K562 (cell line): ENCODE results near the gene INPP5K. TPM values are rescaled to one million over a fixed set of nuclear protein-coding genes. Genes with fewer than 3 reads are reported as not detected.
A peak's percentile ranks its signal among the peaks of the same experiment; 100 is the strongest.

Source experiments
- ATF2 ChIP-seq: sonication (generic); formaldehyde crosslinking; IDR thresholded peaks from 2 replicates; pipeline ENCODE4 v1.8.1; 2022; ENCODE audit warnings: missing genetic modification reagents
- CBFA2T2 ChIP-seq: fragments of 450-650 bp; conservative IDR thresholded peaks from 2 replicates; pipeline ENCODE4 v1.6.1; 2017; ENCODE audit warnings: mild to moderate bottlenecking
- CREB3L1 ChIP-seq: fragments of 450-650 bp; IDR thresholded peaks from 2 replicates; pipeline ENCODE4 v1.6.1; 2014; ENCODE audit warnings: low read depth, mild to moderate bottlenecking, moderate library complexity, borderline replicate concordance
- KLF6 ChIP-seq: fragments of 250-450 bp; sonication (Bioruptor Pico); IDR thresholded peaks from 2 replicates; pipeline ENCODE4 v1.4.0; 2020; ENCODE audit warnings: mild to moderate bottlenecking, moderate library complexity, borderline replicate concordance
- RBM22 ChIP-seq: fragments of 200-400 bp; formaldehyde crosslinking; IDR thresholded peaks from 2 replicates; pipeline ENCODE4 v1.6.1; 2018; ENCODE audit warnings: low read length, low read depth; ENCODE audit not compliant: poor library complexity, severe bottlenecking
- SMAD4 ChIP-seq: fragments of 250-450 bp; sonication (Bioruptor Pico); conservative IDR thresholded peaks from 2 replicates; pipeline ENCODE4 v1.8.0; 2021; ENCODE audit warnings: inconsistent platforms, mild to moderate bottlenecking, moderate library complexity
- TCF15 ChIP-seq: fragments of 250-450 bp; sonication (Bioruptor Pico); IDR thresholded peaks from 2 replicates; pipeline ENCODE4 v1.8.0; 2022; ENCODE audit warnings: moderate library complexity, mild to moderate bottlenecking, inconsistent platforms
- TCF7 ChIP-seq: sonication (generic); IDR thresholded peaks from 2 replicates; pipeline ENCODE4 v1.6.1; 2016; ENCODE audit warnings: antibody characterized with exemption, borderline replicate concordance
- USF1 ChIP-seq: sonication (generic); formaldehyde crosslinking; IDR thresholded peaks from 2 replicates; pipeline ENCODE4 v1.9.0; 2022; ENCODE audit warnings: mild to moderate bottlenecking, missing genetic modification reagents
- VEZF1 ChIP-seq: fragments of 200-800 bp; sonication (Bioruptor generic); IDR thresholded peaks from 2 replicates; pipeline ENCODE4 v1.6.1; 2017; ENCODE audit warnings: missing genetic modification characterization, missing compliant biosample characterization
- ZBTB7A ChIP-seq: IDR thresholded peaks from 2 replicates; pipeline ENCODE4 v1.6.1; 2011; ENCODE audit warnings: low read depth, mild to moderate bottlenecking, low read length, moderate library complexity, borderline replicate concordance; ENCODE audit not compliant: control insufficient read depth
- ZEB2 ChIP-seq: fragments of 450-650 bp; IDR thresholded peaks from 2 replicates; pipeline ENCODE4 v1.6.1; 2016
- ZNF586 ChIP-seq: fragments of 450-650 bp; formaldehyde crosslinking; conservative IDR thresholded peaks from 2 replicates; pipeline ENCODE4 v1.4.0; 2020; ENCODE audit warnings: mild to moderate bottlenecking, moderate library complexity
- ZNF609 ChIP-seq: sonication (generic); formaldehyde crosslinking; IDR thresholded peaks from 2 replicates; pipeline ENCODE4 v1.8.1; 2023; ENCODE audit warnings: missing genetic modification reagents, mild to moderate bottlenecking, borderline replicate concordance
- polyA plus RNA-seq, 8 experiments: library from polyadenylated mRNA; depleted of rRNA in 4 of 8; stranded (reverse) in 5 of 8; unstranded in 3 of 8; fragments of >200 nt; fragmentation: Nextera tagmentation in 2 of 8; fragmentation: Illumina TruSeq in 1 of 8; extraction: Ambion mirVana in 2 of 8; extraction: Trizol in 1 of 8; gene quantifications; 2 replicates each; pipeline versions ENCODE4 v1.2.1 to v1.2.3, GENCODE V29; 2011 to 2014; ENCODE audit warnings: inconsistent platforms in 1 of 8, missing spikeins in 1 of 8
- total RNA-seq, 7 experiments: library from RNA; depleted of rRNA in 6 of 7; stranded (reverse); fragments of >200 nt in 6 of 7; fragmentation: Illumina TruSeq in 2 of 7; extraction: Trizol in 2 of 7; gene quantifications; 2 replicates each; pipeline versions ENCODE4 v1.2.1 to v1.2.3, GENCODE V29; 2011 to 2021; ENCODE audit warnings: low replicate concordance in 1 of 7

The INPP5K gene
- total and polyA plus RNA-seq, 9 of the 15 experiments (the other 6 are each of a cell fraction or from before 2014, with no cell fraction given), result 0.63 to 15.1 (median 10.1) TPM

GRCh38 chr17:1487939-1488825, 28.2 kb downstream of the INPP5K start (continued):
- TF ChIP-seq TCF7 (no peak), CREB3L1 (0 out of 2 replicates have a peak, but pooled peaks have one; percentile 50), ZNF586 (no peak), TCF15 (no peak), ZNF609 (CRISPR knock-in tag) (no peak), USF1 (CRISPR knock-in tag) (peak; percentile 55; the same call in 1 of the 2 replicates), SMAD4 (CRISPR knock-in tag) (0 out of 2 replicates have a peak, but pooled peaks have one; percentile 38), RBM22 (no peak), VEZF1 (peak; percentile 78), ZEB2 (no peak), ATF2 (no peak), CBFA2T2 (peak; percentile 15; the same call in 1 of the 2 replicates), ZBTB7A (peak; percentile 42; the same call in 1 of the 2 replicates), KLF6 (CRISPR knock-in tag) (no peak)
